ENCODE results near the gene POU2F2. TPM values are rescaled to one million over a fixed set of nuclear protein-coding genes. Genes with fewer than 3 reads are reported as not detected.
A peak's percentile ranks its signal among the peaks of the same experiment; 100 is the strongest.

Gene POU2F2
- polyA plus RNA-seq, 1 of the 3 experiments (the other 2 are of a cell fraction): 0.49 TPM

- POLR2A ChIA-PET: no interaction called here
- no peak overlapping the region for H3K27ac ChIP-seq (ENCODE audit: low read depth in 2 of 2, low read length in 1 of 2)
Measured at GRCh38 chr19:42123765-42124164, 8.5 kb downstream of the POU2F2 start.

DNA sequence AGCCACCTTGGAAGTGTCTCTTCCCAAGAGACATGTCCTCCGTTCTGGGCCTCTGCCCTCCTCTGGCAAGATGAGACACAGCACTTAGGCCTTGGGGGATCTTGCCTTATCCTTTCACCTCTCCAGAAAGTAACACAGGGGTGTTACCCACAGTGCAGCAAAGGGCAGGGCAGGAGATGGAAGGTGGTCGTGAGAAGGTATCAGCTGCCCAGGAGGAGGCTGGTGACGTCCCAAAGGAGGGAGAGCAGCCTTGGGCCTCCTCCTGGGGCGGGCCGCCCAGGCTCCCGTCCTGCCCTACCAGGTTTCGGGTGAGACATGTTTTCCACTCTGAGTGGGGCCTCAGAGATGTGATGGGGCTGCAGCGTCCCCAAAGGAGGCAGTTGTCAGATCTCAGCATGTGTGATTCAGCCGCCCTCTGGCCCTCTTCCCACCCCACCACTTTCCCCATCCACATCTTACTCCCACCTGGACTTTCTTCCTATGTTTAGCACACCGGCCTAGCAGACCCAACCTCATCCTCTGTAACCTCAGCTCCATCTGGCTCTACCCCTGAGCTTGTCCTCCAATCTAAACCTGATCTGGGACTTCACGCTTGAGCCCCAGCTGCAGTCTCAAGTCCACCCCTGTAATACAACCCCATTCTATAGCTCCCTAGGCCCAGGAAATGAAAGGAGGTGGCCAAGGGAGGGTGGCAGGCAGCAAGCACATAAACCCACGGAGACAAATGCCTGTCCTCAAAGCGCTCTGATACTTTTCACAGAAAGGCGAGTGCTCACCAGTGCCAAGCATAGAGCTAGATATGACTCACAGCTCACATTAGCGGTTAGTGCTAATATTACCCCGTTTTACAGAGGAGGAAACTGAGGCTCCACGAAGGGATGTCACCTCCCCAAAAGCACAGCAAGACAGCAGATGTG lies 9.3 kb downstream of the POU2F2 start:
- no peaks in the 10 kb centered on the region for H3K9me3 ChIP-seq
- no peaks in the 10 kb centered on the region for H3K9me2 ChIP-seq
- 76% methylated on average over 16 of the region's 17 CpGs for WGBS (ENCODE audit: low lambda C conversion rate)
- TF ChIP-seq CTCF (IDR thresholded peaks at IDR 0.05) (peak; percentile 33), MAX (IDR thresholded peaks at IDR 0.05; ENCODE audit: low read depth) (0 out of 2 replicates have a peak, but pooled peaks have one; percentile 7), SMC3 (IDR thresholded peaks at IDR 0.05; ENCODE audit: low read depth, low read length) (0 out of 2 replicates have a peak, but pooled peaks have one; percentile 3), CHD2 (IDR thresholded peaks at IDR 0.05; ENCODE audit: low read length, partially characterized antibody) (no peak)
- H4K20me1 ChIP-seq (ENCODE audit: insufficient read depth): no peaks in the 10 kb centered on the region
- H3K36me3 ChIP-seq (replicated peaks in 1 of 2; ENCODE audit: control insufficient read depth in 1 of 2, insufficient read depth in 2 of 2, low read length in 1 of 2): no peaks in the 10 kb centered on the region
- no peaks in the 10 kb centered on the region for H3K27me3 ChIP-seq (ENCODE audit: insufficient read depth)
- H2AFZ ChIP-seq (ENCODE audit: low read depth): no peak overlapping the region
- no peaks in the 10 kb centered on the region for H3F3A ChIP-seq (replicated peaks; ENCODE audit: insufficient read depth)
- CTCF ChIA-PET: interaction anchor here (0.9 to 3.5 kb wide), 4 partner anchors 10 to 133 kb away, joined by 3 to 36 read pairs (median 17); no protein-coding TSS in a partner anchor
- peak overlapping the region; percentile 51; the same call in 1 of the 2 replicates for H3K9ac ChIP-seq
- H3K4me1 ChIP-seq (ENCODE audit: control insufficient read depth in 1 of 2, insufficient read depth in 2 of 2, low read depth in 1 of 2, low read length in 1 of 2): peaks cover 7 to 26% of the 10 kb centered on the region in 2 experiments; a peak in 3 of 4 replicates
- H3K79me2 ChIP-seq (ENCODE audit: insufficient read depth): no peaks in the 10 kb centered on the region
- peak overlapping the region; percentile 76; the same call in 1 of the 2 replicates for H3K4me2 ChIP-seq
- peak overlapping the region in 1 of 2 experiments; percentile 81; a peak in 2 of 4 replicates for H3K27ac ChIP-seq (ENCODE audit: low read depth in 2 of 2, low read length in 1 of 2)
- POLR2A ChIA-PET: no interaction called here
- no peak overlapping the region for H3K4me3 ChIP-seq (ENCODE audit: low read depth in 2 of 2, low read length in 1 of 2)
- DNase-seq: no peak

More at GRCh38 chr19:42123765-42124164, 8.5 kb downstream of the POU2F2 start:
- Histone ChIP-seq H3K9me2 (no peaks in the 10 kb centered on the region), H3F3A (replicated peaks; ENCODE audit: insufficient read depth) (no peaks in the 10 kb centered on the region), H3K79me2 (ENCODE audit: insufficient read depth) (no peaks in the 10 kb centered on the region), H2AFZ (ENCODE audit: low read depth) (no peak overlapping the region), H3K9ac (no peak overlapping the region), H3K4me3 (ENCODE audit: low read depth in 2 of 2, low read length in 1 of 2) (no peak overlapping the region), H3K9me3 (no peaks in the 10 kb centered on the region), H3K27me3 (ENCODE audit: insufficient read depth) (no peaks in the 10 kb centered on the region), H3K36me3 (replicated peaks in 1 of 2; ENCODE audit: control insufficient read depth in 1 of 2, insufficient read depth in 2 of 2, low read length in 1 of 2) (no peaks in the 10 kb centered on the region), H3K4me1 (ENCODE audit: control insufficient read depth in 1 of 2, insufficient read depth in 2 of 2, low read depth in 1 of 2, low read length in 1 of 2) (peaks cover 3 to 26% of the 10 kb centered on the region in 2 experiments; a peak in 3 of 4 replicates), H4K20me1 (ENCODE audit: insufficient read depth) (no peaks in the 10 kb centered on the region), H3K4me2 (no peak overlapping the region)
- TF ChIP-seq MAX (IDR thresholded peaks at IDR 0.05; ENCODE audit: low read depth) (no peak), FOSL2 (IDR thresholded peaks at IDR 0.05; ENCODE audit: borderline replicate concordance, low read depth) (no peak), NRF1 (IDR thresholded peaks at IDR 0.05; ENCODE audit: low read depth, low read length) (no peak), REST (IDR thresholded peaks at IDR 0.05; ENCODE audit: low read depth, low read length) (peak; percentile 79; the same call in 1 of the 2 replicates)
- CTCF ChIA-PET: interaction anchor here (1.5 to 3.5 kb wide), 5 partner anchors 9 to 60 kb away, joined by 3 to 36 read pairs (median 16); no protein-coding TSS in a partner anchor
- WGBS (ENCODE audit: low lambda C conversion rate): 100% methylated on average over 1 of the region's 1 CpG
- DNase-seq: no peak

Measured in SK-N-SH (cell line).